ENCODE results near the gene PTPRD. TPM values are rescaled to one million over a fixed set of nuclear protein-coding genes. Genes with fewer than 3 reads are reported as not detected.

The PTPRD gene
- total RNA-seq, 1 experiment from 2014 or later = 32.5 TPM

GRCh38 chr9:8874482-8874881 lies 1738.3 kb downstream of the PTPRD start:
- Histone ChIP-seq H3K27me3 (ENCODE audit: insufficient read depth, low read length) (no peaks in the 10 kb centered on the region), H2AFZ (ENCODE audit: low read length) (no peak overlapping the region), H4K8ac (replicated peaks; ENCODE audit: insufficient read length, low read depth, low read length) (no peak overlapping the region), H3K23me2 (ENCODE audit: insufficient read length, low read depth, low read length, poor library complexity, severe bottlenecking) (no peaks in the 10 kb centered on the region), H4K5ac (ENCODE audit: insufficient read length, low read depth, low read length) (no peak overlapping the region), H3K9ac (ENCODE audit: extremely low read depth, insufficient read length, low read length) (no peak overlapping the region), H3K14ac (ENCODE audit: insufficient read depth, low read length) (no peak overlapping the region), H2BK15ac (ENCODE audit: low read depth, low read length) (no peak overlapping the region), H3K9me3 (ENCODE audit: control insufficient read depth, low read depth, low read length) (no peaks in the 10 kb centered on the region), H3K27ac (ENCODE audit: insufficient read length, low read depth, low read length) (no peak overlapping the region), H2BK12ac (ENCODE audit: insufficient read length, low read depth, low read length) (no peak overlapping the region), H2BK5ac (ENCODE audit: insufficient read length, low read length) (no peak overlapping the region), H3K23ac (ENCODE audit: insufficient read length, low read depth, low read length) (no peak overlapping the region), H2BK120ac (ENCODE audit: low read depth, low read length, poor library complexity, severe bottlenecking) (no peak overlapping the region), H3K4me2 (ENCODE audit: insufficient read depth, insufficient read length, low read length) (no peak overlapping the region), H3K79me2 (ENCODE audit: insufficient read depth, low read length) (no peaks in the 10 kb centered on the region), H3K4ac (ENCODE audit: low read depth, low read length) (no peak overlapping the region), H3K56ac (ENCODE audit: insufficient read length, low read depth, low read length) (no peak overlapping the region), H3T11ph (ENCODE audit: low read length) (no peak overlapping the region), H2BK20ac (ENCODE audit: low read depth, low read length, poor library complexity, severe bottlenecking) (no peak overlapping the region), H4K91ac (ENCODE audit: insufficient read length, low read depth, low read length) (no peak overlapping the region), H3K79me1 (ENCODE audit: insufficient read depth, low read depth, low read length, poor library complexity, severe bottlenecking) (no peaks in the 10 kb centered on the region), H2AK5ac (ENCODE audit: insufficient read length, low read length) (no peak overlapping the region), H4K20me1 (ENCODE audit: control insufficient read depth, insufficient read depth, insufficient read length) (no peaks in the 10 kb centered on the region), H3K4me1 (ENCODE audit: insufficient read depth, low read length) (no peaks in the 10 kb centered on the region), H3K18ac (ENCODE audit: insufficient read length, low read depth, low read length) (no peak overlapping the region)
- Mint-ChIP-seq H3K36me3 (ENCODE audit: insufficient read depth in 1 of 3, low read depth in 3 of 3) (no peaks in the 10 kb centered on the region), H3K9me3 (no peaks in the 10 kb centered on the region; a peak in 1 of 5 replicates), H3K27me3 (ENCODE audit: low read depth) (no peaks in the 10 kb centered on the region), H3K4me1 (peaks cover 10 to 16% of the 10 kb centered on the region in 2 experiments), H3K27ac (peak overlapping the region in 1 of 3 experiments; percentile 57; a peak in 2 of 7 replicates), H3K4me3 (no peak overlapping the region)
- no peak for DNase-seq
- TF ChIP-seq CTCF (conservative IDR thresholded peaks at IDR 0.05) = no peak
- no CpG with 5 or more reads among the region's 1 CpG for WGBS (ENCODE audit: extremely low coverage, insufficient read length, low lambda C conversion rate)

Measured in H9 (cell line).